A673 (cell line): ENCODE results near the gene ARHGAP45. TPM values are rescaled to one million over a fixed set of nuclear protein-coding genes. Genes with fewer than 3 reads are reported as not detected.
A peak's percentile ranks its signal among the peaks of the same experiment; 100 is the strongest.
"Not testable (repeated sequence)": the region's sequence is repeated elsewhere in the genome, so short reads cannot be mapped to it uniquely, and the experiment has no call there.

Experiments
- BruUV-seq: library from RNA; stranded (reverse); fragments of 400-500 nt; replicated peaks from 2 replicates; lab custom pipeline; 2021; lab: Mats Ljungman, UMichigan
- CTCF ChIA-PET: fragments of 300-600 bp; sonication (Branson Sonifier 250); formaldehyde crosslinking; loops from one replicate; lab custom pipeline; 2022; ENCODE audit warnings: antibody characterized with exemption; lab: Charles Lee
- POLR2A ChIA-PET: fragments of 300-600 bp; sonication (Branson Sonifier 250); formaldehyde crosslinking; loops from one replicate; lab custom pipeline; 2022; ENCODE audit warnings: antibody characterized with exemption; ENCODE audit not compliant: low non-redundant PET; lab: Charles Lee
- DNase-seq: peaks from one replicate; pipeline ENCODE4 v3.0.0-alpha.2; 2015; ENCODE audit warnings: low spot score
- H3K27ac ChIP-seq: fragments of 200-600 bp; sonication (generic); 2 replicates; pipeline ENCODE4 v1.5.1; 2016; ENCODE audit warnings: mixed run types, low read depth, mild to moderate bottlenecking, mixed read lengths, antibody characterized with exemption, low read length; ENCODE audit not compliant: poor library complexity, severe bottlenecking
- H3K27me3 ChIP-seq: fragments of 200-600 bp; sonication (generic); replicated peaks from 2 replicates; pipeline ENCODE4 v1.6.1; 2017; ENCODE audit warnings: mixed run types, low read depth, mild to moderate bottlenecking, mixed read lengths, antibody characterized with exemption, low read length; ENCODE audit not compliant: insufficient read depth, poor library complexity
- H3K36me3 ChIP-seq: fragments of 200-600 bp; sonication (generic); 2 replicates; pipeline ENCODE4 v1.6.1; 2016; ENCODE audit warnings: mixed run types, mild to moderate bottlenecking, mixed read lengths, antibody characterized with exemption, low read length; ENCODE audit not compliant: insufficient read depth, poor library complexity, severe bottlenecking
- H3K4me1 ChIP-seq: fragments of 200-600 bp; sonication (generic); 2 replicates; pipeline ENCODE4 v1.6.1; 2017; ENCODE audit warnings: mixed run types, mild to moderate bottlenecking, mixed read lengths, antibody characterized with exemption, low read length; ENCODE audit not compliant: insufficient read depth, poor library complexity, severe bottlenecking
- H3K4me3 ChIP-seq: fragments of 200-600 bp; sonication (generic); 2 replicates; pipeline ENCODE4 v1.5.1; 2016; ENCODE audit warnings: low read depth, mixed run types, mild to moderate bottlenecking, mixed read lengths, low read length; ENCODE audit not compliant: poor library complexity, severe bottlenecking
- H3K9me3 ChIP-seq: fragments of 200-600 bp; sonication (generic); 2 replicates; pipeline ENCODE4 v1.6.1; 2016; ENCODE audit warnings: mixed run types, low read depth, mild to moderate bottlenecking, mixed read lengths, antibody characterized with exemption, low read length; ENCODE audit not compliant: poor library complexity, severe bottlenecking
- EZH2 ChIP-seq: fragments of 200-600 bp; sonication (generic); IDR thresholded peaks from 2 replicates; pipeline ENCODE4 v1.6.1; 2017; ENCODE audit warnings: borderline replicate concordance, low read depth, mild to moderate bottlenecking, mixed read lengths, antibody characterized with exemption, low read length; ENCODE audit not compliant: poor library complexity, severe bottlenecking
- intact Hi-C: fragments of 100-400 bp; cut with micrococcal nuclease; formaldehyde crosslinking; loops from one replicate; pipeline ENCODE4 v1.10.0; 2022; ENCODE audit not compliant: unreplicated experiment
- total RNA-seq: library from RNA; stranded (reverse); gene quantifications from 2 replicates; pipeline ENCODE4 v1.2.3, GENCODE V29; 2021
- TF ChIP-seq, protein P1 (sequence below): fragments of 300-800, 200-600 bp; sonication (generic); conservative IDR thresholded peaks from 2 replicates; pipeline ENCODE4 v1.5.1; 2017; ENCODE audit warnings: low read depth, mild to moderate bottlenecking, antibody characterized with exemption, low read length, moderate library complexity, mixed read lengths

The ARHGAP45 gene
- total RNA-seq, 1 experiment from 2014 or later = 3.2 TPM

DNA sequence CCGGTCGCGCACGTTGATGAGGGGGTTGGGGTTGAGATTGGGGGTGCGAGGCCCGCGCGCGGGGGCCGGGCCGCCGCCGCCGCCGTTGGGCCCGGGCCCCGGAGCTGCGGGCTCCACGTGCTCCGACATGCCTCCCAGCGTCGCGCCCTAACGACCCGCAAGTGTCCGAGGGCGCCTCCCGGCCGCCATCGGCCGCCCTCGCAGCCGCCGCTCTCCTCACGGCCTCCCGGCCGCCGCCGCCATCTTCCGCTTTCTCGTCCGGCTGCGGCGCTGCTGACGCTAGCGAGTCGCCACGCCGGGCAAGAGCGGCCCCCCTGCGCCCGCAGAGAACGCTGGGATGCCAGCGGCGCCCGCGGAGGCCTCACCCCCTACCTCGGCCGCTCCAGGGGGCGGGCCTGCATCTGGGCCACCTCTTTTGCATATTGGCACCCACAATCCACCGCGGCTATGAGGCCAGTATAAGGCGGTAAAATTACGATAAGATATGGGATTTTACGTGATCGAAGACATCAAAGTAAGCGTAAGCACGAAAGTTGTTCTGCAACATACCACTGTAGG, 46.0 kb upstream of the ARHGAP45 start, which contains the start of gene TMEM259:
TMEM259 (minus strand) TSS at position 256 of the 558 bp plus-strand sequence; CDS start at position 129, 127 bp downstream.
- no peaks in the 10 kb centered on the region for H3K27me3 ChIP-seq
- BruUV-seq = no TSS peak
- ChIA-PET CTCF (no interaction called here), POLR2A (interaction anchor here (1.0 kb wide), 1 partner anchor 31 kb away, joined by 3 read pairs; no protein-coding TSS in a partner anchor)
- H3K4me1 ChIP-seq = peaks cover 26% of the 10 kb centered on the region
- peak within 1 kb of the TSS; percentile 100 for H3K4me3 ChIP-seq
- intact Hi-C loops = loop anchor here (10.0 kb wide), 3 partner anchors 84 to 224 kb away; partner anchors contain the start of genes ATP5F1D, GPX4 and MIDN
- peak; percentile 99 for DNase-seq
- H3K36me3 ChIP-seq = peaks cover 5% of the 10 kb centered on the region
- TF ChIP-seq, protein P1, sequence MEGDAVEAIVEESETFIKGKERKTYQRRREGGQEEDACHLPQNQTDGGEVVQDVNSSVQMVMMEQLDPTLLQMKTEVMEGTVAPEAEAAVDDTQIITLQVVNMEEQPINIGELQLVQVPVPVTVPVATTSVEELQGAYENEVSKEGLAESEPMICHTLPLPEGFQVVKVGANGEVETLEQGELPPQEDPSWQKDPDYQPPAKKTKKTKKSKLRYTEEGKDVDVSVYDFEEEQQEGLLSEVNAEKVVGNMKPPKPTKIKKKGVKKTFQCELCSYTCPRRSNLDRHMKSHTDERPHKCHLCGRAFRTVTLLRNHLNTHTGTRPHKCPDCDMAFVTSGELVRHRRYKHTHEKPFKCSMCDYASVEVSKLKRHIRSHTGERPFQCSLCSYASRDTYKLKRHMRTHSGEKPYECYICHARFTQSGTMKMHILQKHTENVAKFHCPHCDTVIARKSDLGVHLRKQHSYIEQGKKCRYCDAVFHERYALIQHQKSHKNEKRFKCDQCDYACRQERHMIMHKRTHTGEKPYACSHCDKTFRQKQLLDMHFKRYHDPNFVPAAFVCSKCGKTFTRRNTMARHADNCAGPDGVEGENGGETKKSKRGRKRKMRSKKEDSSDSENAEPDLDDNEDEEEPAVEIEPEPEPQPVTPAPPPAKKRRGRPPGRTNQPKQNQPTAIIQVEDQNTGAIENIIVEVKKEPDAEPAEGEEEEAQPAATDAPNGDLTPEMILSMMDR = no peak
- no peak for TF ChIP-seq EZH2
- peak within 1 kb of the TSS; percentile 98 for H3K27ac ChIP-seq
- H3K9me3 ChIP-seq = no peaks in the 10 kb centered on the region

DNA sequence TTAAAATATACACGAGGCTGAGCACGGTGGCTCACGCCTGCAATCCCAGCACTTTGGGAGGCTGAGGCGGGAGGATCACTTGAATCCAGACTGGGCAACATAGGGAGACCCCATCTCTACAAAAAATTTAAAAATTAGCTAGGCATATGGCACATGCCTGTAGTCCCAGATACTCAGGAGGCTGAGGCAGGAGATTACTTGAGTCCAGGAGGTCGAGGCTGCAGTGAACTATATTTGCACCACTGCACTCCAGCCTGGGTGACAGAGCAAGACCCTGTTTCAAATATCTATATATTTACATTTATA, 43.1 kb upstream of the ARHGAP45 start:
- intact Hi-C loops = loop anchor here (10.0 kb wide), 3 partner anchors 81 to 221 kb away; partner anchors contain the start of genes ATP5F1D, GPX4 and MIDN
- H3K36me3 ChIP-seq, POLR2A ChIA-PET, CTCF ChIA-PET, H3K27ac ChIP-seq, H3K27me3 ChIP-seq, BruUV-seq, H3K4me1 ChIP-seq, H3K4me3 ChIP-seq, H3K9me3 ChIP-seq, DNase-seq: not testable (repeated sequence)

DNA sequence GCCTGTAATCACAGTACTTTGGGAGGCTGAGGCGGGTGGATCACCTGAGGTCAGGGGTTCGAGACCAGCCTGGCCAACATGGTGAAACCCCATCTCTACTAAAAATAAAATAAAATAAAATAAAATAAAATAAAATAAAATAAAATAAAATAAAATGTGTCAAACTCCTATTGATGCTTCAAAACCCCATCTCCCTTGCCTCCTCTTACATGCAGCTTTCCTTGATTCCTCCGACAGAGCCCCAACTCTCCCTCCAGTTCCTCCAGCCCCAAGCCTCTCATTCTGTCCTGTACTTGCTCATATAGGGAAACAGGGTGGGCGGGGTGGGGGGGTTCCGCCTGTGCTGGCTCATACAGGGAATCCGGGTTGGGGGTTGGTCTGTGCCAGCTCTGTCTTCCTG, 41.9 kb upstream of the ARHGAP45 start:
- H3K9me3 ChIP-seq, H3K4me3 ChIP-seq, BruUV-seq, H3K36me3 ChIP-seq, H3K4me1 ChIP-seq, H3K27me3 ChIP-seq, CTCF ChIA-PET, POLR2A ChIA-PET, DNase-seq, H3K27ac ChIP-seq: not testable (repeated sequence)
- intact Hi-C loops = loop anchor here (10.0 kb wide), 3 partner anchors 80 to 220 kb away; partner anchors contain the start of genes ATP5F1D, GPX4 and MIDN

DNA sequence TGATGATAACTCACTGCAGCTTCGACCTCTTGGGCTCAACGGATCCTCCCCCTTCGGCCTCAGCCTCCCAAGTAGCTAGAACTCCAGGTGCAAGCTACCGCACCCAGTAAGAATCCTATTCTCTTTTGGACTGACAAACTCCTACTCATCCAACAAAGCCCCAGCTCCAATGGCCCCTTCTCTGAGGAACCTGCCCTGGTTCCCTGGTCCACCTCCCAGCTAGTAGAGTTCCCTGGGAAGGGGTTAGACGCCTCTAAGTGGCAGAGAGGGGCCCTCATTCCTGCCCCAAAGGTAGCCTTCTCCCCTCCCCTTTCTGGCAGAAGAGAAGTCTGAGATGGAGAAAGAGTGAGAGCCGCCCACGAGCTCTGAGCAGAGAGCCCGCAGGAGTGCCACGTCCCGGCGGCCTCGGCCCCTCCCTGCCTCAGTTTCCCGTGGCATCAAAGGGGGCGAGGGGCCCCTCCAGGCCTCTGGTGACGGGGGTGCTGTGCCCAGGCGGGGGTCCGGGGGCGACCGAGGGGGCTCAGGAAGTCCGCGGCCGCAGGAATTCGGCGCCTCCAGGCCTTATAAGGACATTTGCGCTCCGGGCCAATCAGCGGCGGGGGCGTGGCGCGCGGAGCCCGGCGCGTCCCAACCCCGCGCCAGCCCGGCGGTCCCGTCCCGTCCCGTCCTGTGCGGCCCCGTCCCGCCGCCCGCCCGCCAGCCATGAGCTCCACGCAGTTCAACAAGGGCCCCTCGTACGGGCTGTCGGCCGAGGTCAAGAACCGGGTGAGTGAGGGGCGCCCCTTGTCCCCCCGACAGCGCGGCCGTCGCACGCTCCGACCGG, 40.8 kb upstream of the ARHGAP45 start, which contains the start of gene CNN2:
CNN2 (plus strand) TSS at position 649 of the 823 bp plus-strand sequence; CDS start at position 703, 54 bp downstream.
- H3K27ac ChIP-seq = peak within 1 kb of the TSS; percentile 99
- peak within 1 kb of the TSS; percentile 92 for H3K4me3 ChIP-seq
- no peaks in the 10 kb centered on the region for H3K36me3 ChIP-seq
- no peak for TF ChIP-seq EZH2
- TF ChIP-seq, protein P1 = no peak
- peak; percentile 87 for DNase-seq
- CTCF ChIA-PET = no interaction called here
- no peaks in the 10 kb centered on the region for H3K27me3 ChIP-seq
- H3K4me1 ChIP-seq = no peaks in the 10 kb centered on the region
- POLR2A ChIA-PET = interaction anchor here (0.6 to 0.7 kb wide), 2 partner anchors 13 kb away, joined by 4 to 14 read pairs; partner anchors contain the start of gene ABCA7
- no peaks in the 10 kb centered on the region for H3K9me3 ChIP-seq
- no TSS peak for BruUV-seq
- intact Hi-C loops = loop anchor here (10.0 kb wide), 3 partner anchors 79 to 219 kb away; partner anchors contain the start of genes ATP5F1D, GPX4 and MIDN
